ENCODE measurements around the gene INPPL1.

Gene INPPL1

DNA sequence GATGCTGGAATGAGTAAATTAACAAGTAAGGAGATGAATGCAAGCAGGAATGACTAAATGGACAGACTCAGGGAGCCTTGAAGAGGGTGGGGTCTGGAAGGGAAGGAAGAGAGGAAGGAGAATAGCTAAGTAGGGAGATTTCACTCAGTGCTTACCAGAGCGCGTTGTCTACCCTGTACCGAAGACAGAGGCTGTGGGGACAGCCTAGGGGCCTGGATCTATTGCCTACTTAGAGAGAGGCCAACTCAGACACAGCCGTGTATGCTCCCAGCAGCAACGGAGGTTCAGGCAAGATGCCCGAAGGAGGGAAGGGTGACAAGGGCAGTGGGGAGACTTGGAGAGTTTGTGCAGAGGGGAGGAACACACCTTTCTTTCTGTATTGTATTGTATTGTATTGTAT, 7.9 kb upstream of the INPPL1 start, which contains the start of gene FOLR2:
Gene FOLR2, plus strand, starts transcription at position 157 of the 400 bp plus-strand sequence. CDS start 1,791 bp downstream, outside the sequence.
- DNase-seq = no peak

- DNase-seq = no peak
Observed at GRCh38 chr11:72217841-72218240, 6.7 kb upstream of the INPPL1 start.

DNA sequence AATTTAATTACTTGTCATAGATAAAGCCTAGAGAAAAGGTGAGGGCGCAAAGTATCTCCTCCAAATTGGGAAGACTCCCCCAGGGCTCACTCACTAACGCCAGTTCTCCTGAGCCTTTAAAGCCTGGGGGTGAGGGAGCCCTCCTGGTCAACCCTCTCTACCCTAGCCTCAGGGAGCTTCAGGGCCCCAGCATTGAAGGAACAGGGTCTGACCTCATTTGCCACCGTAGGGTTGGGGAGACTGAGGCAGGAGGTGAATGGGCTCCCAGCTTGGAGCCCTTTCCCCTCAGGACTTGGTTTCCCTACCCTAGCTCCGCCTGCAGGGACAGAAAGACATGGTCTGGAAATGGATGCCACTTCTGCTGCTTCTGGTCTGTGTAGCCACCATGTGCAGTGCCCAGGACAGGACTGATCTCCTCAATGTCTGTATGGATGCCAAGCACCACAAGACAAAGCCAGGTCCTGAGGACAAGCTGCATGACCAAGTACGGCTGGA, 6.3 kb upstream of the INPPL1 start:
- no peak for DNase-seq

DNA sequence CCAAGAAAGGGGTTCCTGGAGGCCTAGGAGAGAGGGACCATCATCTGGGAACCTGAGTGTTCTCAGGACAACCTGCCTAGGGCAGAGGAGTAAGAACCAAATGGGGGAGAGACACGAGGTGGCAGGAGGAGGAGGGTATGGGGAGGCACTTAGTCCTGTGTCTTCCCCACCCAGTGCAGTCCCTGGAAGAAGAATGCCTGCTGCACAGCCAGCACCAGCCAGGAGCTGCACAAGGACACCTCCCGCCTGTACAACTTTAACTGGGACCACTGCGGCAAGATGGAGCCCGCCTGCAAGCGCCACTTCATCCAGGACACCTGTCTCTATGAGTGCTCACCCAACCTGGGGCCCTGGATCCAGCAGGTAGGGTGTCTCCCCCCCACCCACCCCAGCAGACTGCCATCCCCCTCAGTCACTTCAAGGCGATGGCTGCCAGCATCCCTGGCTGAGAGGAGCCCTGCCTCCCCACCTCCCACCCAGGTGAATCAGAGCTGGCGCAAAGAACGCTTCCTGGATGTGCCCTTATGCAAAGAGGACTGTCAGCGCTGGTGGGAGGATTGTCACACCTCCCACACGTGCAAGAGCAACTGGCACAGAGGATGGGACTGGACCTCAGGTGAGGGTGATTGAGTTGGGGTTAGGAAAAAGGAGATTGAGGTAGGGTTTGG, 3.7 kb upstream of the INPPL1 start:
- no peak for DNase-seq

- no peak for DNase-seq
Observed at GRCh38 chr11:72221386-72222075, 3.0 kb upstream of the INPPL1 start.

DNA sequence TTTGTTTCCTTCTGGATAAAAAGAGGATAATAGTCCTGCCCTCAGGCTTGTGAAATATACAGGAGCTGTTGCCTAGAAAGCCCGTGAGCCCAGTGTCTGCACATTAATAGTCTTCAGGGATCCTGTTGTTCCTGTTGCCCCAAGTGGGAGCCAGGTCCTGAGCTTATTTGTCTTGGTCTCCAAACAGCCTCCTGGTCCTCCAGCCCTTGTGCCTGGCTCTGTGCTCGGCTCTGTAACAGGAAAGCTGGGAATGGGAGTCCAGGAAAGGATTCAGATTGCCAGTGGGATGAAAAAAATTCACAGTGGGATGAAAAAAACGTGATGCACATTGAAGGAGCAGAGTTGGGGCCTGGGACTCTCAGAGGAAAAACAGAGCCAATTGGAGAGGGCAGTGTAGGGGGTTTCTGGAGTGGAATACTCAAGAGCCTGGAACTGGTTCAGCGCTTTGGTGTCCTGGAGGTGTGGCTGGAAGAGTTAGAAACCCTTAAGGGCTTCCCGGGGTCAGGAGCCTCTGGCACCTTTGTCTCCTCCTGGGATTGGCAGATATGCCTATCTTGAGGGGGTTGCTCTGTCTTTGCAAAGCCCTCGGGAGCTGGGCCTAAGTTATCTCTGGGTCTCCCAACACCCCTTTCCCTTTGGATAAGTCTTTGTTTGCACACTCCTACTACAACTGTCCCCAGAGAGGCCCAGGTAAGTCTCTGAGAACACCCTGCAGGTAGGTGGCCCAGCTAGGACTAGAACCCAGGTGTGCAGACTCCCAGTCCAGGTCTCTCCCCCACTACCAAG, 2.3 kb upstream of the INPPL1 start:
- no peak for DNase-seq

- DNase-seq = peak; percentile 94
Observed at GRCh38 chr11:72222907-72223614, 1.5 kb upstream of the INPPL1 start.

- peak; percentile 62 for DNase-seq
Observed at GRCh38 chr11:72223615-72224563, 678 bp upstream of the INPPL1 start.

- peak; percentile 48 for DNase-seq
Observed at GRCh38 chr11:72225411-72225951, 914 bp downstream of the INPPL1 start.

GRCh38 chr11:72226701-72227100, 2.1 kb downstream of the INPPL1 start:
- DNase-seq = no peak

DNA sequence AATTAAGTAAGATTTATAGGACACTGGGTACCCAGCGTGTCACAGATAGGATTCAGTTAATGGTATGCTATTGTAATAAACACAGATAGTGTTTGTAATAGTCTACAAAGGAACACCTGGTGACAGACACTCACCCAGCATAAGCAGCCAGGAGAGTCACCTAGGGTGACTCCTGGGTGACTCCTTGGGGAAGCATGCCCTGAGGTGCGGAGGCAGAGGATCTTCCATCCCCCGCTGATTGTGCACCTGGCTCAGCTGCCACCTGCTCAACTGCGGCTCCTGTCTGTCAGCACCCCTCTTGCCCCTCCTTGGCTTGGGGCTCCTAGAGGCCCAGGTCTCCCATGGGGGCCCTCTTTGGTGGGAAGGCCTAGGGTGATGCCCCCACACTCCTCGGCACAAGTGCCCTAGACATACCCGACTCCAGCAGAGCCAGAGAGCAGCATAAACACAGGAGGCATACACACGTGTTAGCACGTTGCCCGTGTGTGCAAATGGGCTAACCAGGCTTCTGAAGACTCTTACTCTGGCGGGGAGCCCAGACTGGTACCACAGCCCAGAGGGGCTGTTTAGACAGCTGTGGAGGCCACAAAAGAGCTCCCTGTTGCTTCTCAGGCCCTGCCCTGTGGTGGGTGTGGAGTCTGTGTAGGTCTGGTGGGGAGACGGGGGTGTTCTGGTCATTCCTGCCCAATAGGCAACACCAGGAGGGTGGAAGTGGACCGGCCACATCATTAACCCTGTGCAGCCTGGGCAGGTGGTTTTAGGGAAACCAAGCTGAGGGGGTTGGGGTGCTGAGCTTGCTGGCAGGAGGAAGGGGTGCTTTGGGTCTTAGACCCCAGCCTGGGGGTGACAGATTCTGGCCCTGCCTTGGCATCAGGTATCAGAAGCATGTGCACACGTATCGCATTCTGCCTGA, 3.0 kb downstream of the INPPL1 start:
- DNase-seq = no peak

DNA sequence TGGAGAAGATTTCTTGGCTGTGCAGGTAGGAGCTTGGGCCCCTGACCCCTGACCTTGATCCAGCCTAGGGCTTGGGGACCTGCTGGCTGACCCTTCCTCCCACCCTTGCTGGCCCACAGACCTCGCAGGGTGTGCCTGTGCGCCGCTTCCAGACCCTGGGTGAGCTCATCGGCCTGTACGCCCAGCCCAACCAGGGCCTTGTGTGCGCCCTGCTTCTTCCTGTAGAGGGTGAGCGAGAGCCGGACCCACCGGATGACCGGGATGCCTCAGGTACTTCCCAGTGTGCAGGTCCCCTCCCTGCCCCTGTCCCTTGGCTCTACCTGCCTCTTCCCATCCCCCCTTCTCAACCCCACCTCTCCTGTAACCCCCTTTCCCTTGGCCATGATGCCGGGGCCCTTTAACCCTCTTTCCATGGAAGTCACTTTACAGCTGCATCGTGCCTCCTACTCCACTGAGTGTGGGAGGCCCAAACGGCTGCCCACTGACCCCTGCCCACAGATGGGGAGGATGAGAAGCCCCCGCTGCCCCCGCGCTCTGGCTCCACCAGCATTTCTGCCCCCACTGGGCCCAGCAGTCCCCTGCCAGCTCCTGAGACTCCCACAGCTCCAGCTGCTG, 3.8 kb downstream of the INPPL1 start:
- no peak for DNase-seq

DNA sequence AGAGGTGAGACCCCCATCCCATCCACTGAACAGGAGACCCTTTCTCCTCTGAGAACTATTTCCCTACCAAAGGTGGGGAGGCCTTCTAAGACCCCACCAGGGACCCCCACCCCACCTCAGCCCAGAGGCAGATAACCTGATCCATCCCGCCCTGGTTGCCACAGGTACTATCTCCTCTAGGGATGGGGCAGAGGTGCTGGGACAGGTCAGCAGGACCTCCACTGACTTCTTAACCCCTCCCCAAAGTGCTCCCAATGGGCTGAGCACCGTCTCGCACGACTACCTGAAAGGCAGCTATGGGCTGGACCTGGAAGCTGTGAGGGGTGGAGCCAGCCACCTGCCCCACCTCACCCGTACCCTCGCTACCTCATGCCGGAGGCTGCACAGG, 4.3 kb downstream of the INPPL1 start:
- DNase-seq = no peak

DNA sequence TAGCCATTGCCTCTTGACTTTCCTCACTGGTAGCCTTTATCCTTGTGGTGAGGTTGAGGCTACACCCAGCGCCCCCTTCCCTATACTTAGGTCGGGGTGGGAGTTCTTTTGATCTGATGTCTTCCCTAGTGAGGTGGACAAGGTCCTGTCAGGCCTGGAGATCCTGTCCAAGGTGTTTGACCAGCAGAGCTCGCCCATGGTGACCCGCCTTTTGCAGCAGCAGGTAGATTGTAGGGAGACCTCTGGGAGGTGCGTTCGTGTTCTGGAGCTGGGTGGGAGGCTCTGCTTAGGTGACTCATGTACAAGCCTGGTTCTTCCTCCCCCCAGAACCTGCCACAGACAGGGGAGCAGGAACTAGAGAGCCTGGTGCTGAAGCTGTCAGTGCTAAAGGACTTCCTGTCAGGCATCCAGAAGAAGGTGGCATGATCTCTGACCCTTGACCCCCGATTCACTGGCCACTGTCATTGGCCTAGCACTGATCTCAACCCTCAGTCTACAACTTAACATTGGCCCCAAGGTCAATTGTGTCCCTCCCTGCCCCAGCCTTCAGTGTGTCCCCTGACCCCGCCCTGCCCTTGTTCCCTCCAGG, 4.9 kb downstream of the INPPL1 start:
- DNase-seq = no peak

- no peak for DNase-seq
Observed at GRCh38 chr11:72229925-72230763, 5.6 kb downstream of the INPPL1 start.

DNA sequence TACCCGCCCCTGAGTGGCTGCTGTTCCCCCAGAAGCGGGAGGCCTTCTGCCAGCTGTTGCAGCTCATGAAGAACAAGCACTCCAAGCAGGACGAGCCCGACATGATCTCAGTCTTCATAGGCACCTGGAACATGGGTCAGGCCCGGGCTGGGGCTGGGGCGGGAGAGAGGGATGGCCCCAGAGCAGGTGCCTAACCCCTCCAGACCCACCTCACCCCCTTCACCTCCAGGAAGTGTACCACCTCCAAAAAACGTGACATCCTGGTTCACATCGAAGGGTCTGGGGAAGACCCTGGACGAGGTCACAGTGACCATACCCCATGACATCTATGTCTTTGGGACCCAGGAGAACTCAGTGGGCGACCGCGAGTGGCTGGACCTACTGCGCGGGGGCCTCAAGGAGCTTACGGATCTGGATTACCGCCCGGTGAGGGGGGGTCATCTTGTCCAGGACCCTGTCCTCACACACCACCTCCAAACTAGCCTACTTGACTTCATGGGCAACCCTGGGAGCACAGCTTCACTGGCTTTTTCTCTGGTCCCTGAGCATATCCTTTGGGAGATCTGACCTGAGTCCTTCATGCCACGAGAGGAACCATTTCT, 6.3 kb downstream of the INPPL1 start:
- DNase-seq = no peak

GRCh38 chr11:72231396-72232259, 7.1 kb downstream of the INPPL1 start:
- DNase-seq = no peak

Data from CD4-positive, alpha-beta T cell treated with Interleukin-21 for 1 hour (primary cell).